UCSD-AML1 (cell line): Measurements from ENCODE around the gene CDC14A.
A peak's percentile ranks its signal among the peaks of the same experiment; 100 is the strongest.

Experiments
- DNase-seq: peaks from one replicate; lab custom pipeline; 2025; ENCODE audit not compliant: unreplicated experiment; lab: John Stamatoyannopoulos, UW

CDC14A gene

DNA sequence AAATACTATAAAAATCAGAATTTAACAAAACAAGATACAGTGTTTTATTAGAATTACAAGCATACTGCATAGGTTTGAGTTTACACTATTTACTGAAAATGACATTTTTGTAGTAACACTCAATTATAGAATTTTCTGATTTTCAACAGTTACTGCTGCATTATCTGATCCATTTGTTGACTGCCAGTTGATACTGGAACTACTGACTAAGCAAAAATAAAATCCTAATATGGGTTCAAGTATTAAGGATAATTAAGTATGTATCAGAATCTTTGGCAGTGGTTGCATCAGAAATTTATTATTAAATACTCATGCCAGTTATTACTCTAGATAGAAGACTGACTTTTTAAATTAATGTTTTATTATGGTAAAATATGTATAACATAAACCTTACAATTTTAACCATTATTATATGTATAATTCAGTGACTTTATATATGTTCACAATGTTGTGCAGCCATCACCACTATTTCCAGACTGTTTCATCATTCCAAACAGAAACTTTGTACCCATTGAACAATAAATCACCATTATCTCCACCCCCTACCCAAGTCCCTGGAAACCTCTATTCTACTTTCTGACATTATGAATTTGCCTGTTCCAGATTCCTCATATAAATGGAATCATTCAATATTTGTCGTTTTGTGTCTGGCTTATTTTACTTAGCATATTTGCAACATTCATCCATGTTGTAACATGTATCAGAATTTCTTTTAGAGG is 127.5 kb downstream of the CDC14A start:
- DNase-seq: no peak

DNA sequence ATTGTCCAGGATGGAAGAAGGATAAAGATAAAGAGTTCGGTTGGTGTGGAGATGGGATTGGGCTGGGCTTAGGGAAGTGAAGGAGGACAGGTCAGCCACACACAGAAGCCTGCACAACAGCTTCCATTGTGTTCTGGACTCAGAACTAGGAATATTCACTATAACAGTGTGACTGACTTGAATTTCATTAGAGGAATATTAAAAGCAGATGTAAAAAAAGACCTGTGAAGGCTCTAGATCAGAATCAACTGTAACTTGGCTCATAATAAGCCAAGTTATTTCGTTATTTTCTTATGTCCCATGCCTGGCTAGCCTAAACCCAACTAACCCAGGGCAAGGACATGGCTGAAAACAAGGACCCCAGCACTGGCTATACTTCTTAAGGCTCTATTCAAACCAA is 129.0 kb downstream of the CDC14A start:
- DNase-seq: no peak

DNA sequence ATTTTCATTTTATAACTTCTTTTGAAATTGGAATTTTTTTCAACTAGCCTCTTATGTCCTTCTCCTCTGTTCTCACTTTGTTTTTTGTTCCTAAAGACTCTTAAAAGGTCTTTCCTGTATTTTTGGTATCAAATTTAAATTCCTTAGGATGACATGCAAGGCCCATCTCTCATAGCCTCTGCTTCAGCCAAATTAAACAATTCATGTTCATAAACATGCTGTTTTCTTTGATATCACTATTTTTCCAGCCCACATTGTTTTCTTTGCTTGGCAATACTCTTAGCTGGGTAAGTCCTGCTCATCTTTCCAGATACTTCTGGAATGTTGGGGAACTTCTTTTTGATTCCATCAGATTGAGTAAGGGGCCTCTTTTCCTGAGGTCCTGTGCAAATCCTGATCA is 129.9 kb downstream of the CDC14A start:
- no peak for DNase-seq

DNA sequence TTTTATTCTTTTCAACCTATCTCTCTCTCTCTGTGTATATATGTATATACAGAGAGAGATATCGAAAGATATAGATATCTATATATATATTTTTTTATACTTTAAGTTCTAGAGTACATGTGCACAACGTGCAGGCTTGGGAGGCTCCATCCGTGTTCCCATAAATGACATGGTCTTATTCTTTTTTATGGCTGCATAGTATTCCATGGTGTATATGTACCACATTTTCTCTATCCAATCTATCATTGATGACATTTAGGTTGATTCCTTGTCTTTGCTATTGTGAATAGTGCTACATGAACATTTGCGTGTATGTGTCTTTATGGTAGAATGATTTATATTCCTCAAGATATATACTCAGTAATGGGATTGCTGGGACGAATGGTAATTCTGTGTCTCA is 130.4 kb downstream of the CDC14A start:
- no peak for DNase-seq

DNA sequence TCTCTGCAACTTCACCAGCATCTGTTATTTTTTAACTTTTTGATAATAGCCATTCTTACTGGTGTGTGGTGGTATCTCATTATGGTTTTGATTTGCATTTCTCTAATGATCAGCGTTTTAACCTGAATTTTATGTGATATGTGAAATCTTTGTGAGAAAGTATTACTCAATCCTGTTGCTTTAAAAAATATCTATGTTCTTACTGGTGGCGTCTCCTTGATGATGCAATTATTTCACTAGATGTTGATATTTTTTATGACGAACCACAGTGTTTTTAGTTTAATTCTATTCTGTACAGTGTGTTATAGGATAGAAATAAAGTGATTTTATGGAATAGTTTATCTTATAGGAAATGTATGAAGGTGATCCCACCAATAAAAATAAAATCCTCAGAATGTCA is 130.9 kb downstream of the CDC14A start:
- no peak for DNase-seq

DNA sequence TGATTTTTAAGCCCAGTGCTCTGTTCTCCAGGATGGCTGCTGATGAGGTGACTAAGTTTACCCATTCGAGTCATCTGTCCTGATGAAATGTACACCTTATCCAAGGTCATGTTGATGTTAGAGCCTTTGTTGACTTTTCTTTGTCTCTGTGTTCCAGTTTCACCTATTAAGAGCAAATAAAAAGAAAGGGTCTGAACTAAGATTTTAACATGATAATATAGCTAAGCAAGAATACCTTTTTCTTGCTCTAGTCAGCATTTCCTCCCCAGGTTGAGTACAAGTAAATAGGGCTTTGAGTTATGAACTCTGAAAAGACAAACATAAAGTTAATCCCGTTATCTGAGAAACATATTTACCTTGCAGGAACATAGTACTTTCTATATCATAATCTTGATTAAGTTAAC is 133.6 kb downstream of the CDC14A start:
- no peak for DNase-seq

DNA sequence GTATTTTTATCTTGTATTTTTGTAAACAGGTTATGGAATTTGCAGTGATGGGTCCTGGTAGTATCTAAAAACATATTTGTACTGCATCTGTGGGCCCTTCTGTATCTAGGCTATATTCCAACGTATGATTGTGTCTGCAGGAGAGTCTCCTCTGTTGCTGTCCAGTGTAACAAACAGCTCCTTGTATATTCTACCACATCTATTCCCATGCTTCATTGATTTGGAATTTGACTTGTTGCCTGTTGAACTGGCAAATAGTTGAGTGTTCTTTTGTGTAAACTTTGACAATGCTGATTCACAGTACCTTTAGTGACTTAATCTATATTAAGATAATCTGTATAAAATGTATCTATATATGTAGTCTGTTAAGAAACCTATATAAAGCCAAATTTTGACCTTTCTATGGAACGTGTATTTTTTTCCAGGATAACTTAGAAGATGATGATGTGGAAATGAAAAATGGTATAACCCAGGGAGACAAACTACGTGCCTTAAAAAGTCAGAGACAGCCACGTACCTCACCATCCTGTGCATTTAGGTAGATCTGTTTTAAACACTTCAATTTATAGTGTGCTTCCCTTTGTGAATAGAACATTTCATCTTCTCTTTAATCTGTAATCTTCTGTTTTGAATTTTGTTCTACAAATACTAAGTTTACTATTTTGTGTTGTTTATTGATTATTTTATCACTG is 142.2 kb downstream of the CDC14A start:
- DNase-seq: no peak

DNA sequence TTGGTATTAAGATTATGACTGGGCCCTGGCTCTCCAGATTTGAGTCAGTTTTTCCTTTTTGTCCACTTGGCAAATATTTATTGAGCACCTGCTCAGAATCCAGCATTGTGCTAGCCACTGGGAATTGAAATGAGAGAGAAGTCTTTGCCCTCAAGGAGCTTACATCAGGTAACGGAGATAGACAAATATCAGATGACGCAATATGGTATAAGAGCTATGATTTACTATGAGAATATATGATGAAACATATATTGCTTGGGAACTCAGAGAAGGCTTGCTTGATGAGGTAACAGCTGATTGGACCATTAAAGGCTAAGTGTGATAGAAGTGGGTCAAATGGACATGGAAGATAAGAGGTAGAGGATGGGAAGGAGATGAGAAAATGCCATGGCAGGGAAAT is 144.6 kb downstream of the CDC14A start:
- no peak for DNase-seq

DNA sequence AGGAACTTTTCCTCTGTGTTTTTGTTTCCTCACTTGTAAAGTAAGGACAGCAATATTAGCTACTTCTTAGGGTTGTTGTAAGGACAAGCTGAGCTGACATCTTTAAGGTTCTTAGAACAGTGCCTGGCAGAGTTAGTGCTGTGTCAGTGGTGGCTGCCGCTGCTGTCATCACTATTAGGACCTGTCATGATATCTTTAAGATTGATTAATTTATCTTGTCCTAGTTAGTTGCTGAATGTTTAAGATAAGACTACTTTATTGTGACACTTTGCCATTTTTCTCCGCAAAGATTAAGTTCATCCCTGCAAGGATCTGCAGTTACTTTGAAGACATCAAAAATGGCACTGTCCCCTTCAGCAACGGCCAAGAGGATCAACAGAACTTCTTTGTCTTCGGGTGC is 145.5 kb downstream of the CDC14A start:
- DNase-seq: no peak

DNA sequence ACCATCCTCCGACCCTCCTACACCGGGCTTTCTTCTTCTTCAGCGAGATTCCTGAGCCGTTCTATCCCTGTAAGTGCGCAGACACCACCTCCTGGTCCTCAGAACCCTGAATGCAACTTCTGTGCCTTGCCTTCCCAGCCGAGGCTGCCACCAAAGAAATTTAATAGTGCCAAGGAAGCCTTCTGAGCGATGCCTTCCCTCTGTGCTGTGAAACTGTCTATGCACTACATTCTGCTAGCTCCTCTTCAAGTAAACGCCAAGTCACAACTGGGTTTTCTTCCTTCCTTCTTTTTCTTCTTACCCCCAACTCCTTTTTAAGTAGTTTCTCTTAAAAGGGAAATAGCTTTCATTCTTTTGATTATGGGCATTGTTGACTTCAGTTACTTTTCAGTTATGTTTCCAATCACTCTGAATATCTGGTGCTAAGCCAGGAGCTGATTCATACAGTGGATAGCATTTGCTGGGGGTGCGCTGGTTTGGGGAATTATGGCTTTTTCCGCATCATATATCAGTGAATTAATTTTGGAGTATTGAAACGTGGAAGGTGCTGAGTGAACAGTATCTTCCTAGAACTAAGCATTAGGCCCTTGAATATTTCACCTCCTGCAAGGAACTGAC is 147.0 kb downstream of the CDC14A start:
- DNase-seq: no peak

DNA sequence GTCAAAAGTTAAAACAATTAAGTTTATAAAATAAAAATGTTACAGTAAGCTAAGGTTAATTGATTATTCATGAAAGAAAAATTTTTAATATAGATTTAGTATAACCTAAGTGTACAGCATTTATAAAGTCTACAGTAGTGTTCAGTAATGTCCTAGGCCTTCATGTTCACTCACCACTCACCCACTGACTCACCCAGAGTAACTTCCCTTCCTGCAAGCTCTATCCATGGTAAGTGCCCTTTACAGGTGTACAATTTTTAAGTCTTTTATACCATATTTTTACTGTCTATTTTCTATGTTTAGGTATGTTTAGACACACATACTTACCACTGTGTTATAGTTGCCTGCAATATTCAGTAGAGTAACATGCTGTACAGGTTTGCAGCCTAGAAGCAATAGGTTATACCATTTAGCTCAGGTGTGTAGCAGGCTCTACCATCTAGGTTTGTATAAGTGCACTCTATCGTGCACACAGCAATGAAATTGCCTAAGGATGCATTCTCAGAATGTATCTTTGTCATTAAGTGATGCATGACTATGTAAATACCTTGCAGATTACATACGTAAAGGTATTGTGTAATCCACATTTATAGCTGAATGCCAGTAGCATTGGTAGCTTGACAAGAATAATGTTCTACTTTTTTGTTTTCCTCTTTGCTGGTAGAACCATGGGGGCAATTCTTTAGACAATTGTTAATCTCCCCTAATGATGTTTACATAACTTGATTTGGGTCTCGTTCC is 149.9 kb downstream of the CDC14A start:
- no peak for DNase-seq

DNA sequence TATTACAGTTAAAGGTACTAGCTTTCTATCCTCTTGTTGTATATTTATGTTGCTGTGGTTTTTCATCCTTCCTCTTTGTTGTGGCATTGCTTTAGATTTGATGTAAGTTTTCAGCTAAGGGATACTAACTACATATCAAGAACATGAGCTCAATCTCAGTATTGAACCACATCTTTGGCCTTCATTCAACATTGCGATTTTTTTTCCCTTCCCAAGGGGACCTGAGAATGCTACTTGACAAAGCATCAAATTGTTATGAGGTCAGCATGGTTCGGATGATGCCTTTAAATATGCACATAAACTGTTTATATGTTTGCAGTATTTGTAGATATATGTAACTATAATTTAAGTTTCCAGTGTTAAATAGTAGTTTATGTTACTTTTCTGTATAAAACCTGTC is 153.9 kb downstream of the CDC14A start:
- DNase-seq: no peak

DNA sequence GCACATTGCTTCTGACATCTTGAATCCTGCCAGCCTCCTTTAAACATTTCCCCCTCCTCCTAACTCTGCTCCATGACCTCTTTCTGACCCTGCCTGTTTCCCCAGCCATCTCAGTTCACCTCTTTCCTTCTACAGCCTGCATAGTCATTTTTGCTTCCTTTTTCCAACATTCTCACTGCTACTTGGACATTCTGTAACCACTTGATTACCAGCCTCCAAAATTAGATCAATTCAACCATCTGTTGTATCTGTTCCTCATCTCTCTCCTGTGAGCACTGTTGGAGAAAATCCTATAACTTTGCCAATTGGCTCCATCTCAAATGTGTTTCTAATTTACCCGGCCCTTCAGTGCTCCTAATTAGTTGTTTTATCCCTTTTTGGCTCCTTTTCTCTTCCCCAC is 158.1 kb downstream of the CDC14A start:
- DNase-seq: no peak

DNA sequence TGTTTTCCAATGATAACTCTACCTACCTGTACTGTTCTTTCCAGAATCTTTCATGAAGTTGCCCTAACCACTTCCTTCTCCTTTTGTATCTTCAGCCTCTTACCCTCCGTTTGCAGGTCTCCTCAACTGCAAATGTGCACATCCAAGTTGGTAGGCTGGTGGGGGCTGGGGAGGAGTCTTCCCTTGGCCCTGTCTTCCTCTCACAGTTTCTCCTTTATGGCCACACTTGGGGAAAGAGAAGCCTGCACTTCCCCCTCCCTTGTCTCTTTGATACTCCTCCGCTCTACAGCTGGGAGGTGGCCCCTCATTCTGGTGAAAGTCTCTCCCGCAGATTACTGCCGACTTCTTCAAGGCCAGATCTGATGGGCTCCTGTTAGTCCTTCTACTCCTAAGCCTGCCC is 158.8 kb downstream of the CDC14A start:
- peak; percentile 24 for DNase-seq

DNA sequence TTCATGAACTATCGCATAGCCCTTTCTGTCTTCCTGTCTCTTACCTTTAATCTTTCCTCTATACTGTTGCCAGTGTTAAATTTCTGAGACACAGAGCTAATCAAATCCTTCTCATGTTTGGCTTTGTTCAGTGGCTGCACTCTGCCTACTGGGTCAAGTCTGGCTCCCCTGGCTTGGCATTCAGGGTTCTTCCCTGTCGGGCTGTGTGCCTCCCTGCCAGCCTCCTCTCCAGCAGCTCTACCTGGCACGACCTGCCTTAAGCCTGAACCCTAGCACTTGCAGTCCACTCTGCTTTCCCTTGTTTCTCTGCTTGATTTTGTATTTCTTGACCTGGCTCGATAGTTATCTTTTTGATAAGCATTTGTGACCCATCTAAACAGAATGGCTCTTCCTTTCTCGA is 159.5 kb downstream of the CDC14A start:
- DNase-seq: no peak

DNA sequence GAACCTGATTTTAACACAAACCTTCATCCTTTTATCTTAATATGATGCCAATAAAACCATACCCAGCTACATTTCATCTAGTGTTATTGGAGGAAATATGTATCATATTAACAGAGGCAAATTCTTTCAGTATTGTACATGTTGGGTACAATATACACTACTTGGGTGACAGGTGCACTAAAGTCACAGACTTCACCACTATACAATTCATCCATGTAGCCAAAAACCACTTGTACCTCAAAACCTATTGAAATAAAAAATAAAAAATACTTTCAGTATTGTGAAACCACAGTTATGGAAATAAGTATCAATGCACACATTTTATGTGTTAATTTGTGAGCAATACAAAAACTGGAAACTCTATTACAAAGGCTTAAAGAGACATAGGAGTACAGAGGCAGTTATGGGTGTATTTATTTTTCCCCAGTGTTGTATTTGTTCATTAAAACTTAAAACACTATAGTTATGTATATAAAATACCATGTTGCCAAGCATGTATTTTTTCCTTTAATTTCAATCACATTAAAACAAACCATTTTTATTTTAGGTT is 160.6 kb downstream of the CDC14A start:
- DNase-seq: no peak

DNA sequence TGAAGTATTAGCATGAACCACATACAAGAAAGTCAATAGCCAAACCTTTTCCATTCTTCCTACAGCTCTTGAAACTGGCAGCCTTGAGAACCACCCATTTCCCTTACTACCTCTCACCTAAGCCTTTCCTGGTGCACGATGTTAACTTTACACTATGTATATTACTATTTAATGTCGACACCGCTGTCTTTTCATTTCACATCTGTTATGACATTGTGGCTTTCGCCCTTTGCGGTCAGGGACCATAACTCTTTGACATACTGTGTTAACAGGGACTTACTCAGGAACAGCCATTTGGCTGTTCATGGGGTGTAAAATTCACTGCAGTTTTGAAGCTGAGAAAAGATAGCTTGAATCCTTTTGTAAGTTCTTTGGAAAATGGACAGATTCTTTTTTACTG is 164.6 kb downstream of the CDC14A start:
- DNase-seq: no peak

DNA sequence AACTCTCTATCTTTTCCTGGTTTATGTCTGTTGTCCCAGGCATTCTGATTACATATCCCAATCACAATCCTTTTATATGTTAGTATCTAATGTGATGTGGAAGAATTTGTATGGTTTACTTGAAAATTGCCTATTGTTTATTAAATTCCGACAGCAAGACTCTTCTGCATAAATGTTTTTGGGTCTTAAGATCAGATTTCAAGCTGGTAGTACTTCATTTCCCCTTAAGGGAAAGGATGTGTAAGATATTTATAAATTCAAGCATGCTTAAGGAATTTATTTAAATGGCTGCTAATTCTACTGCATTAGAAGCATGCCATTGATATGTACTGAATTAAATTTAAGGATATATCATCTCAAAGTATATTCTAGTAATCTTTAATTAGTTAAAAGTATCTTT is 165.2 kb downstream of the CDC14A start:
- DNase-seq: no peak

DNA sequence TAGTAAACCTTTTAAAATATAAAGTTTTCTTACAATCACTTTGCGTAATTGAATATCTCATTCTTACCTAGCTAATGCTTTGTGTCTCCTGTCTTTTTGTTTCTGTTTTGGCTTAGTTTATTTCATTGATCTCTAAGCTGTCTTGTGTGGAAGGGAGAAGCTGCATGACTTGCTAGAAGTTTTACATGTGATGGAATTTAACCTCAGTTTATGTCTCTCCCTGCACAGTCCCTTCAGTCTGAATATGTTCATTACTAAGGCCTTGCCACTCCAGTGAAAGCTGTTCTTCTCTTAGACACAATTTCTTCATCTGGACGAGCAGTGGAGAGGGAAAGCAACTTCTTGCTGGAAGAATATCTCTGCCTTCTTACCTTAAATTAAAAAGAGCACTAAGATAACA is 165.7 kb downstream of the CDC14A start:
- no peak for DNase-seq

DNA sequence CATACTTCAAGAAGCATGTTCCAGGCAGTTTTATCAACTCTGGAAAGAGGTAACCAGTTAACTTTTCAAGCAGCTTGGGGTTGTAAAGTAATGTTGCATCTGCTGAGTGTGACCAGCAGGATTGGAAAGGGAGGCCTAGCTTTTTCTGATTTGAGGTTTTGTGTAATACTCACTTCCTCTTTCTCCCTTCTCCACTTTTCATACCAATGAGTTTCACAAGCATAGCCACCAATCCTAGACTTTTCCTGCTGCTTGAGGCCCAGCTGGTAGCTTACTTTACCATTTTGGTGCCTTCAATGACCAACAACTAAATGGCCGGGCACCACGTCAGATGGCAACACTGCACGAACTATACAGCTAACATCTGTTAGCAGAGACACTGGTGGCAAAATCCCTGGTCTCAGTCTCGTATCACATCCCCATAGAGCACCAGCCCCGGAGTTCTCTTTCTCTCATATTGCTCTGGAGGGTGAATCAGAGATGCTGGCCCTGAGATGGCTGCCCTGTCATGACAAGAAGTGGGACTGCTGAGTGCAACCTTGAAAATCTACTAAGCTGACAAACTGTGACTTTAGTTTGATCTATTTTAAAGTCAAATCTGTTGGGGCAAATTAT is 170.8 kb downstream of the CDC14A start:
- DNase-seq: no peak

DNA sequence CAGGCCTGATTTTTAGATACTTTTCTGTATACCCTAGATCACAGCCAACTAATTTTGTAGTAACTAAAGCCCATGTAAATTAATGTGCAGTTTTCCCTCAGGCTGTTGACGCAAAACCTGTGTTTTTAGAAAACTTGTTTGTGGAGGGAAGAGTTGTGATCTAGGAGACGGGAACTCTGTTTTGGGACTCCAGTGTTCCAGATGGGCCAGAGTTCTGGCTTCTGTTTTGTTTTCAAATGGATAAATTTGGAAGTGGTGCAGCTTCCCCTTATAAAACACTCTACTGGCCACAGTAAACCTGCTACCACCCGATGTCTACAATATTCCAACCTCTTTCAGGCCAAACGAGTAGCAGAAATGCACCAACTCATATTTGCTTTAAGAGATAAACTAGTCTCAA is 172.0 kb downstream of the CDC14A start:
- no peak for DNase-seq
